PFSK-1 (cell line): ENCODE measurements around the gene TMEM163.

Experiments
- FOXP2 ChIP-seq: optimal IDR thresholded peaks from 2 replicates; pipeline ENCODE3; 2011; ENCODE audit warnings: borderline replicate concordance, control low read depth, inconsistent platforms; ENCODE audit not compliant: insufficient read depth; ENCODE audit errors: extremely low read length, extremely low read depth
- POLR2AphosphoS5 ChIP-seq: IDR thresholded peaks from 2 replicates; pipeline ENCODE4 v1.6.1; 2012; ENCODE audit warnings: low read depth, mild to moderate bottlenecking, control low read depth, low read length, moderate library complexity
- REST ChIP-seq, 2 experiments: IDR thresholded peaks; 2 replicates each; pipeline versions ENCODE4 v1.6.1 to v1.8.0; 2011 to 2012; ENCODE audit warnings: low read depth in 2 of 2, low read length in 2 of 2, control low read depth in 1 of 2, inconsistent platforms in 1 of 2, mild to moderate bottlenecking in 1 of 2, moderate library complexity in 1 of 2; ENCODE audit not compliant: insufficient read depth in 1 of 2
- SIN3A ChIP-seq: IDR thresholded peaks from 2 replicates; pipeline ENCODE4 v1.6.1; 2012; ENCODE audit warnings: mild to moderate bottlenecking, low read length, moderate library complexity, borderline replicate concordance; ENCODE audit not compliant: insufficient read depth
- TAF1 ChIP-seq: IDR thresholded peaks from 2 replicates; pipeline ENCODE4 v1.6.1; 2012; ENCODE audit warnings: low read length, control low read depth, borderline replicate concordance; ENCODE audit not compliant: insufficient read depth

- TF ChIP-seq POLR2AphosphoS5 (no peak), TAF1 (no peak), REST (IDR thresholded peaks at IDR 0.05; ENCODE audit: insufficient read depth in 1 of 2, low read depth in 2 of 2, low read length in 2 of 2) (no peak), SIN3A (no peak), FOXP2 (no peak)
Observed at GRCh38 chr2:134465228-134466105, 253.3 kb downstream of the TMEM163 start.
